Lower lobe of right lung (tissue), 2 donors: ENCODE results near the gene GSE1. TPM values are rescaled to one million over a fixed set of nuclear protein-coding genes. Genes with fewer than 3 reads are reported as not detected.

Experiments
- ATAC-seq, 2 donors: fragments of 200-7000 bp; cut with Tn5 transposase; one replicate each; pipeline ENCODE4 v1.9.1; 2020 to 2022; ENCODE audit warnings: mild to moderate bottlenecking in 2 of 2, moderate library complexity in 2 of 2
- DNase-seq: peaks from one replicate; pipeline ENCODE4 v3.0.0-alpha.2; 2020
- H3K27ac ChIP-seq: fragments of 200-600 bp; one replicate; pipeline ENCODE4 v1.8.0; 2022
- H3K27me3 ChIP-seq: fragments of 200-600 bp; one replicate; pipeline ENCODE4 v1.8.0; 2022; ENCODE audit warnings: low read depth
- H3K36me3 ChIP-seq: fragments of 200-600 bp; one replicate; pipeline ENCODE4 v1.8.0; 2022; ENCODE audit warnings: mild to moderate bottlenecking
- H3K4me1 ChIP-seq: fragments of 200-600 bp; one replicate; pipeline ENCODE4 v1.8.0; 2022
- H3K4me3 ChIP-seq: fragments of 200-600 bp; one replicate; pipeline ENCODE4 v1.8.0; 2022; ENCODE audit warnings: mild to moderate bottlenecking
- H3K9me3 ChIP-seq: fragments of 200-600 bp; one replicate; pipeline ENCODE4 v1.8.0; 2022
- intact Hi-C: fragments of 100-400 bp; cut with DNase I; formaldehyde crosslinking; loops from one replicate; pipeline ENCODE4 v1.11.0; 2022
- total RNA-seq: library from RNA; stranded (reverse); fragmentation: NEBNext Ultra II Directional; extraction: Animal tissue kit (Norgen Biotek cat#: 25700); gene quantifications from one replicate; pipeline ENCODE4 v1.2.1, GENCODE V29; 2021
- TF ChIP-seq, protein P1 (sequence below): fragments of 200-600 bp; IDR thresholded peaks from one replicate; pipeline ENCODE4 v1.8.0; 2022; ENCODE audit warnings: antibody characterized with exemption, mild to moderate bottlenecking
- donor health status: DM: no; HTN: yes; CAD: no; lungs with severe emphysema.

GSE1 gene
- total RNA-seq, 1 donor from 2014 or later = 85.2 TPM

DNA sequence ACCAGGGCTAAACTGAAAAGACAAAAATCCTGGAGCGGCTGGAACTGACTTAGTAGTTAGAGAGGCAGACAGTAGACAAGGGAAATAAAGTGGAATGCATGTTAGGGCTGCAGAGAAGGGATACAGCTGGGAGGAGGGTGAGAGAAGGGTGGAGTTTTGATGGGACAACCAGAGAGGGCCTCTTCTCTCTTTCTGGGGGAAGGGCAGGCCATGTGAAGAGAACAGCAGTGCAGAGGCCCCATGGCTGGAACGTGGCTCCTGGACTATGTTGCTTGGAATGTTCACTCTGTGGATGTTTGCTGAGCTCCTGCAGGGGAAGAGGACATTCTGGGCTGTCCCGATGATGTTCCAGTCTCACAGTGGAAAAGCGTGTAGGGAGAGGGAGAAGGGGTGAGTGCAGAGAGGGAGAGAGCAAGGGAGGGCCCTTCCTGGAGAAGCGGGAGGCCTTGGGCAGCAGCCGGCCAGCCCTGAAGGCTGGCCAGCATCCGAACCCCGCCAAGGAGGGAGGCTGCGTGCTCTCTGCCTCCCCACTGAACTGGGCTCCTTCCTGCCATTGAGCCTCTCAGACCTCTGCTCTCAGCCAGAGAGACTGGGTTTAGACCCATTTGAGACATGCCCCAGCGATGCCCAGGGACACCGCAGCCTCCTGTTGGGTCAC lies 33.1 kb upstream of the GSE1 start:
- H3K4me1 ChIP-seq = peaks cover 70% of the 10 kb centered on the region
- no peak overlapping the region for H3K4me3 ChIP-seq
- no peak for DNase-seq
- H3K9me3 ChIP-seq = no peaks in the 10 kb centered on the region
- no peaks in the 10 kb centered on the region for H3K36me3 ChIP-seq
- peak in 1 of 2 donors; percentile 14 for ATAC-seq
- peak overlapping the region; percentile 61 for H3K27ac ChIP-seq
- TF ChIP-seq, protein P1, sequence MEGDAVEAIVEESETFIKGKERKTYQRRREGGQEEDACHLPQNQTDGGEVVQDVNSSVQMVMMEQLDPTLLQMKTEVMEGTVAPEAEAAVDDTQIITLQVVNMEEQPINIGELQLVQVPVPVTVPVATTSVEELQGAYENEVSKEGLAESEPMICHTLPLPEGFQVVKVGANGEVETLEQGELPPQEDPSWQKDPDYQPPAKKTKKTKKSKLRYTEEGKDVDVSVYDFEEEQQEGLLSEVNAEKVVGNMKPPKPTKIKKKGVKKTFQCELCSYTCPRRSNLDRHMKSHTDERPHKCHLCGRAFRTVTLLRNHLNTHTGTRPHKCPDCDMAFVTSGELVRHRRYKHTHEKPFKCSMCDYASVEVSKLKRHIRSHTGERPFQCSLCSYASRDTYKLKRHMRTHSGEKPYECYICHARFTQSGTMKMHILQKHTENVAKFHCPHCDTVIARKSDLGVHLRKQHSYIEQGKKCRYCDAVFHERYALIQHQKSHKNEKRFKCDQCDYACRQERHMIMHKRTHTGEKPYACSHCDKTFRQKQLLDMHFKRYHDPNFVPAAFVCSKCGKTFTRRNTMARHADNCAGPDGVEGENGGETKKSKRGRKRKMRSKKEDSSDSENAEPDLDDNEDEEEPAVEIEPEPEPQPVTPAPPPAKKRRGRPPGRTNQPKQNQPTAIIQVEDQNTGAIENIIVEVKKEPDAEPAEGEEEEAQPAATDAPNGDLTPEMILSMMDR = no peak
- intact Hi-C loops = no loop called here
- no peaks in the 10 kb centered on the region for H3K27me3 ChIP-seq

DNA sequence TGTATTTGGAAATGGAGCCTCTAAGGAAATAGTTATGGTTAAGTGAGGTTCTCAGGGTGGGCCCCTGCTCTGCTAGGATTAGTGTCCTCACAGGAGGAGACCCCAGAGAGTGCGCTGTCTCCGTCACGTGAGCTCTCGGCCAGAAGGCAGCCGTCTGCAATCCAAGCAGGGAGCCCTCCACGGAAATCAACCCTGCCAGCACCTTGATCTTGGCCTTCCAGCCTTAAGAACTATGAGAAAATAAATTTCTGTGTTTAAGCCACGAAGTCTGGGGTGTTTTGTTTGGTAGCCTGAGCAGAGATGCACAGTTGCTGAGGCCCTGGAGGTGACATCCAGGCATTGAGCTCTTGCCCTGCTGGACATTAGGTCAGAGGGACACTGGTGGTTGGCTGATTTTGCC lies 32.4 kb upstream of the GSE1 start:
- Histone ChIP-seq H3K4me1 (peaks cover 64% of the 10 kb centered on the region), H3K9me3 (no peaks in the 10 kb centered on the region), H3K36me3 (peaks cover 5% of the 10 kb centered on the region), H3K27me3 (no peaks in the 10 kb centered on the region), H3K4me3 (no peak overlapping the region), H3K27ac (peak overlapping the region; percentile 61)
- ATAC-seq = no peak
- intact Hi-C loops = no loop called here
- TF ChIP-seq, protein P1 = no peak
- no peak for DNase-seq

DNA sequence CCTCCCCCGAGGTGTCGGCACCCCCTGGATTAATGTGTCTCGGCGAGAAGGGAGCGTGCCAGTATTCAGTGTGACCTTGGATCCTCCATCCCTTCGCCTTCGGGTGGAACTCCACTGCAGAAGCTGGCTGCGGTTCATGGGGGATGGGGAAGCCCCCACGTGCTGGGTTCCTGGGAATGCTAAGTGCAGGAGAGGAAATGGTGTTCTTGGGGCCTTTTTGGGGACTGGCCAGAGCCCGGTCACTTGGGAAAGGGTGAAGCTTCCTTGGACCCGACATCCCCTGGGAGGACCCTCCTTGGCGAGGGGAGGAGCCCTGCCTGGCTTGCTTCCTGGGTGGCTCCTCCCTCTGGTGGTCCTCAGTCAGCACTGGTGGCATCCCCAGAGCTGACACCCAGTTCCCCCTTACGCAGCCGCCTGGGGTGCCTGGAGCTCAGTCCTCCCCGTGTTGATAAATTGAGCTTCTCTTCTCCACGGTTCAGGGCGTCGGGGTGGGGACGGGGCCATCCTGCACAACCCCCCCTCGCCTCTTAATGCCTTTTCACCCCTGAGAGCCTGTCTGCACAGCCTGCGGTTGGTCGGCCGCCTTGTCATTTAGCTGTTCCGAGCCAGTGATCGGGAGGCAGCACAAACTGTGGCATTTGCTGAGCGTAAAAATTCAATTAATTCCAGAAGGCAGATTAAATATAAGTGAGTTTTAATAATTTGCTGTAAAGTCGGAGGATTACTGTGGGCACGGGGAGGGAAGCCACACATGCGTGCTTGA lies 30.7 kb upstream of the GSE1 start:
- no peak for ATAC-seq
- H3K27ac ChIP-seq = no peak overlapping the region
- intact Hi-C loops = no loop called here
- TF ChIP-seq, protein P1 = no peak
- peaks cover 5% of the 10 kb centered on the region for H3K36me3 ChIP-seq
- DNase-seq = no peak
- H3K9me3 ChIP-seq = no peaks in the 10 kb centered on the region
- peaks cover 51% of the 10 kb centered on the region for H3K4me1 ChIP-seq
- no peak overlapping the region for H3K4me3 ChIP-seq
- no peaks in the 10 kb centered on the region for H3K27me3 ChIP-seq

DNA sequence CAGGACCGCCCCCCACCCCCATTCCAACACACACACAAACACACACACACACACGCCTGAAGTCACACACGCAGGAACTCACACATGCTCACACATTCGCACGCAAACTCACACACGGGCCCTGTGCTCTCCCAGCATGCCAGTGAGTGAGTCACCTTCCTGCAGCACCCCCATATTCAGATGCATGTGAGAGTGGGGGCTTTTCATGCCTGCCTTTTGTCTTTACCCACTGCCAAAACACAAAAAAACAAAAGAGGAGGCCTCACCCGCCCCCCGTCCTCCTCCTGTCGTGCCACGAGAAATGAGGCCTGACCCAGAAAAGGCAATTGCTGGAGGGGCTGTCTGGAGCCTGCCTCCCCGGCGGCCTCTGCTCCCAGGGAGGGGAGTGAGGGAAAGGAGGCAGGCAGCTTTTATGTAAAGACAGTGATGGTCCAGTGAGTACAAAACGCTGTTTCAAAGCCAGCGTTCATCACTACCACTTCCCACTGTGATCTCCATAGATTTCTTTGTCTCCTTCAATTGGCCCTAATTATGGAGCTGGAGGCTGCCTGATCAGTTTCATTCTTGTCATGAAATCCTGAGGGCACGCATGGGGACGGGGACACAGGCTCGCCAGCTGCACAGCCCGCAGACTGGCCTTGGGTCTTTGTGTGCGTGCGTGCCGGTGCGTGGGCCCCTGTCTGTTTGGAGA lies 29.5 kb upstream of the GSE1 start:
- TF ChIP-seq, protein P1 = no peak
- intact Hi-C loops = no loop called here
- ATAC-seq (no peak), DNase-seq (no peak)
- H3K4me3 ChIP-seq = no peak overlapping the region
- no peak overlapping the region for H3K27ac ChIP-seq
- H3K27me3 ChIP-seq = no peaks in the 10 kb centered on the region
- no peaks in the 10 kb centered on the region for H3K9me3 ChIP-seq
- H3K4me1 ChIP-seq = peaks cover 38% of the 10 kb centered on the region
- peaks cover 5% of the 10 kb centered on the region for H3K36me3 ChIP-seq

DNA sequence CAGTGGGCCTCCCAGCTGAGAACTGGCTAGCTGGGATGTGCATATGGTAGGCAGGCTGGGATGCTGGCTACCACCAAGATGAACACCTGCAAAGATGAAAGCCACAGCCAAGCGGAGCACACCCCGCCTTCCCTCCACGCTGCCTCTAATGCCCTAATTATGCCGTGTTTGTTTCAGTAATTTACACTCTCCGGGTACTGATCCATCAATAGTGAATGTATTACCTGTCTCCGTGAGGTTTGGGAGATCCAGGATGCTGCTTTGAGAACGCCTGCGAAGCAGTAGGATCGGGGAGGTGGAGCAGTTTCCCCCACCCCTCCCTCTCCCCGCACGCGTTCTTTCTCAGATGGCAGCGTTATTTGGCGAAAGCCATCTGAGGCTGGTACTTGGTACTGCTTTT lies 28.9 kb upstream of the GSE1 start:
- Histone ChIP-seq H3K27me3 (no peaks in the 10 kb centered on the region), H3K4me1 (peaks cover 34% of the 10 kb centered on the region), H3K27ac (no peak overlapping the region), H3K9me3 (no peaks in the 10 kb centered on the region), H3K36me3 (peaks cover 5% of the 10 kb centered on the region), H3K4me3 (no peak overlapping the region)
- TF ChIP-seq, protein P1 = no peak
- ATAC-seq (no peak), DNase-seq (no peak)
- intact Hi-C loops = no loop called here
